Osteoblast (primary cell): ENCODE data around the gene MGA. TPM values are rescaled to one million over a fixed set of nuclear protein-coding genes. Genes with fewer than 3 reads are reported as not detected.

Experiments used
- DNase-seq: peaks from one replicate; pipeline ENCODE4 v3.0.0; 2011; ENCODE audit warnings: low spot score, mixed read lengths; ENCODE audit not compliant: insufficient read length; ENCODE audit errors: missing footprints
- H2AFZ ChIP-seq: 2 replicates; pipeline ENCODE4 v1.6.0; 2011; ENCODE audit warnings: mild to moderate bottlenecking, low read length
- H3K27ac ChIP-seq: 2 replicates; pipeline ENCODE4 v1.5.1; 2011; ENCODE audit warnings: mild to moderate bottlenecking, low read depth, low read length, moderate library complexity
- H3K27me3 ChIP-seq: 2 replicates; pipeline ENCODE4 v1.6.0; 2012; ENCODE audit warnings: mild to moderate bottlenecking, control low read depth, inconsistent platforms, low read length, moderate library complexity; ENCODE audit not compliant: insufficient read depth
- H3K36me3 ChIP-seq: 2 replicates; pipeline ENCODE4 v1.5.1; 2011; ENCODE audit warnings: mild to moderate bottlenecking, low read length, control low read depth, moderate library complexity; ENCODE audit not compliant: insufficient read depth
- H3K4me1 ChIP-seq: 2 replicates; pipeline ENCODE4 v1.5.1; 2011; ENCODE audit warnings: mild to moderate bottlenecking, low read length, control low read depth, moderate library complexity; ENCODE audit not compliant: insufficient read depth
- H3K4me2 ChIP-seq: 2 replicates; pipeline ENCODE4 v1.6.0; 2011; ENCODE audit warnings: mild to moderate bottlenecking, low read length; ENCODE audit not compliant: insufficient read depth
- H3K4me3 ChIP-seq: fragments of 200-600 bp; sonication (generic); 3 replicates; pipeline ENCODE4 v1.5.1; 2012; ENCODE audit warnings: mild to moderate bottlenecking, low read length, inconsistent platforms; ENCODE audit not compliant: insufficient read depth
- H3K79me2 ChIP-seq: 2 replicates; pipeline ENCODE4 v1.6.0; 2012; ENCODE audit warnings: mild to moderate bottlenecking, low read length, control low read depth, inconsistent platforms; ENCODE audit not compliant: insufficient read depth
- H3K9me3 ChIP-seq: 2 replicates; pipeline ENCODE4 v1.5.1; 2011; ENCODE audit warnings: low read depth, low read length, control low read depth
- H4K20me1 ChIP-seq: 2 replicates; pipeline ENCODE4 v1.6.0; 2012; ENCODE audit warnings: mild to moderate bottlenecking, low read length, control low read depth; ENCODE audit not compliant: insufficient read depth
- total RNA-seq: library from RNA; depleted of rRNA; stranded (reverse); fragments of >200 nt; gene quantifications from 2 replicates; pipeline ENCODE4 v1.2.3, GENCODE V29; 2012
- TF ChIP-seq, protein P1 (sequence below): IDR thresholded peaks from 2 replicates; pipeline ENCODE4 v1.5.1; 2011; ENCODE audit warnings: mild to moderate bottlenecking, low read depth, low read length, moderate library complexity; ENCODE audit errors: extremely low read depth

Gene MGA
- total RNA-seq, 1 donor, result 40.2 TPM

GRCh38 chr15:41806291-41807181 lies 146.3 kb downstream of the MGA start:
- H4K20me1 ChIP-seq, result peaks cover 10% of the 10 kb centered on the region
- TF ChIP-seq, protein P1, sequence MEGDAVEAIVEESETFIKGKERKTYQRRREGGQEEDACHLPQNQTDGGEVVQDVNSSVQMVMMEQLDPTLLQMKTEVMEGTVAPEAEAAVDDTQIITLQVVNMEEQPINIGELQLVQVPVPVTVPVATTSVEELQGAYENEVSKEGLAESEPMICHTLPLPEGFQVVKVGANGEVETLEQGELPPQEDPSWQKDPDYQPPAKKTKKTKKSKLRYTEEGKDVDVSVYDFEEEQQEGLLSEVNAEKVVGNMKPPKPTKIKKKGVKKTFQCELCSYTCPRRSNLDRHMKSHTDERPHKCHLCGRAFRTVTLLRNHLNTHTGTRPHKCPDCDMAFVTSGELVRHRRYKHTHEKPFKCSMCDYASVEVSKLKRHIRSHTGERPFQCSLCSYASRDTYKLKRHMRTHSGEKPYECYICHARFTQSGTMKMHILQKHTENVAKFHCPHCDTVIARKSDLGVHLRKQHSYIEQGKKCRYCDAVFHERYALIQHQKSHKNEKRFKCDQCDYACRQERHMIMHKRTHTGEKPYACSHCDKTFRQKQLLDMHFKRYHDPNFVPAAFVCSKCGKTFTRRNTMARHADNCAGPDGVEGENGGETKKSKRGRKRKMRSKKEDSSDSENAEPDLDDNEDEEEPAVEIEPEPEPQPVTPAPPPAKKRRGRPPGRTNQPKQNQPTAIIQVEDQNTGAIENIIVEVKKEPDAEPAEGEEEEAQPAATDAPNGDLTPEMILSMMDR, result no peak
- H3K27ac ChIP-seq, result no peak overlapping the region
- no peaks in the 10 kb centered on the region for H3K27me3 ChIP-seq
- no peak overlapping the region for H2AFZ ChIP-seq
- H3K9me3 ChIP-seq, result no peaks in the 10 kb centered on the region
- H3K4me2 ChIP-seq, result no peak overlapping the region
- H3K4me3 ChIP-seq, result no peak overlapping the region
- DNase-seq, result no peak
- peaks cover 3% of the 10 kb centered on the region for H3K36me3 ChIP-seq
- peaks cover 15% of the 10 kb centered on the region for H3K4me1 ChIP-seq
- H3K79me2 ChIP-seq, result peaks cover 30% of the 10 kb centered on the region

- no peak overlapping the region for H3K4me2 ChIP-seq
- no peak overlapping the region for H3K27ac ChIP-seq
- DNase-seq, result peak; percentile 79
These were observed 148.9 kb downstream of the MGA start for GRCh38 chr15:41809121-41809520.

GRCh38 chr15:41809526-41810220 lies 149.5 kb downstream of the MGA start:
- Histone ChIP-seq H4K20me1 (peaks cover 11% of the 10 kb centered on the region), H3K27ac (no peak overlapping the region), H3K4me3 (no peak overlapping the region), H3K36me3 (peaks cover 31% of the 10 kb centered on the region), H3K27me3 (no peaks in the 10 kb centered on the region), H3K9me3 (no peaks in the 10 kb centered on the region), H3K79me2 (peaks cover 27% of the 10 kb centered on the region), H2AFZ (no peak overlapping the region), H3K4me2 (no peak overlapping the region), H3K4me1 (peaks cover 6% of the 10 kb centered on the region)
- DNase-seq, result no peak
- TF ChIP-seq, protein P1, result no peak

More at GRCh38 chr15:41809121-41809520, 148.9 kb downstream of the MGA start:
- Histone ChIP-seq H3K36me3 (peaks cover 26% of the 10 kb centered on the region), H2AFZ (no peak overlapping the region), H3K4me3 (no peak overlapping the region), H3K9me3 (no peaks in the 10 kb centered on the region), H3K4me1 (peaks cover 6% of the 10 kb centered on the region), H4K20me1 (peaks cover 15% of the 10 kb centered on the region), H3K27me3 (no peaks in the 10 kb centered on the region), H3K79me2 (peaks cover 32% of the 10 kb centered on the region)
- TF ChIP-seq, protein P1, result no peak
